Inflammatory macrophage (primary cell): ENCODE results near the gene IL1RAPL2.
"Not testable (repeated sequence)": the region's sequence is repeated elsewhere in the genome, so short reads cannot be mapped to it uniquely, and the experiment has no call there.

Experiments
- DNase-seq, 2 donors: peaks; one replicate each; pipeline ENCODE4 v3.0.0-alpha.2; 2020 to 2022
- total RNA-seq, 18 experiments: gene quantifications; one replicate each; lab custom pipeline; 2026; ENCODE audit warnings: mixed read lengths in 6 of 18, inconsistent platforms in 2 of 18; lab: John Stamatoyannopoulos, UW

The IL1RAPL2 gene
- total RNA-seq, result 0 to 0.03 (median 0) reads per million in 18 experiments

DNA sequence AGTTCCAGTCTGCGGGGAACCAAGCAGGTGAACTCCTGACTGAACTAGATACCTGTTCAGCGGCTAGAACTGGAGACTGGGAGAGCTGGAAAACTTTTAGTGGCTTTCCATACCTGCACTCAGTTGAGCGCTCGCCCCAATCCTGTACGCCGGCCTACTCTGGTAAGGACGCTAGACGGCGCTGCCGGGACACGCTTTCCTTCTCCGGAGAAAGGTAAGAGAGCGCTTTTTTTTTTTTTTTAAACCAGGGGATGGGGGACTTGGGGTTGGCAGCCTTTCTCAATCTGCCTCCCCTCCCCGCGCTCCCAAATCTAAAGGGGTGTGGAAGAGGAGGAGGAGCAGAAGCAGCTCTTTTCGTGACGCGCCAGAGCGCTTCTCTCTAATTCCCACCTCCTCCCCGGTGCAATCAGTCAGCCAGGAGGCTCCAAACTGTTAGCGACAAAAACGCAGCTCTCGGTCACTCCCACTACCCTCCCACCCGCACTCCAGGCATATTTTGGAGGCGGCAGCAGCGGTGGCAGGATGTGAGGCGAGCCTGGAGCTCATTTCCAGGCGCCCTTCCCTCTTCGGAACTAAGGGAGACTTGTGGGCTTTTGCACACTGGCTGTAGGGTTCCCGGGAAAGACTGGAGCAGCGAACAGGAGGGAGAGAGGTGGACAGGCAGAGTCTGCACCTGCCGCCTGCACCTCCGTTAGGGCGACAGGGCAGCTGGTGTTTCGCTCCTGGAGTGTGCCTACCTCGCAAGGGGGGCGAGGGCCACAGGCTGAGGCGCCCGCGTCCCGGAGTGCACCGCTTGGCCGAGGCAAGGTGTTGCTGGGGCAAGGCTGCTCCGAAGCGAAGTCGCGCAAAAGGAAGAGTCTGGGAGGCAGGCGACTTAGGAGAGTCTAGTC lies at the start of gene IL1RAPL2:
Gene IL1RAPL2 (plus strand): TSS at position 409 of the 890 bp plus-strand sequence.
- DNase-seq, result no peak

- DNase-seq, result no peak
Observed at GRCh38 chrX:104522386-104522785, 43.6 kb upstream of the IL1RAPL2 start.

DNA sequence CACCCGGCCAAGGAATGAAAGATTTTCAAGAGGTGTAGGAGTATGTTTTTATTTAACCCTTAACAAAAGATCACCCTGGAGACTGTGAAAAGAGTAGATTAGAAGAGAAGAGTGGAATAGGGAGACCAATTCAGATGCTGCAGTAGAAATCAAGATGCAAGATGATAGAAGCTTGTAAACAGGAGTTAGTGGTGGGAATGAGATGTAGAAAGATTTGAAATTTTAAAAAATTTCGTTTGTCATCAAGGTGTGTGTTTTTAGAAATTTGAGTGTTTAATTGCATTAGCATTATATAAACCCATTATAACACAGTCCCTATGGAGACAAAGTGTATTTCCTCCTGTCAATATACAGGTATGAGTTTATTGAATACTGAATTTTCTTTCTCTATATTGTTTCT lies 42.1 kb upstream of the IL1RAPL2 start:
- DNase-seq, result no peak

- DNase-seq, result no peak
Observed at GRCh38 chrX:104539081-104539480, 26.9 kb upstream of the IL1RAPL2 start.

- not testable (repeated sequence) for DNase-seq
Observed at GRCh38 chrX:104542447-104542846, 23.6 kb upstream of the IL1RAPL2 start.

DNA sequence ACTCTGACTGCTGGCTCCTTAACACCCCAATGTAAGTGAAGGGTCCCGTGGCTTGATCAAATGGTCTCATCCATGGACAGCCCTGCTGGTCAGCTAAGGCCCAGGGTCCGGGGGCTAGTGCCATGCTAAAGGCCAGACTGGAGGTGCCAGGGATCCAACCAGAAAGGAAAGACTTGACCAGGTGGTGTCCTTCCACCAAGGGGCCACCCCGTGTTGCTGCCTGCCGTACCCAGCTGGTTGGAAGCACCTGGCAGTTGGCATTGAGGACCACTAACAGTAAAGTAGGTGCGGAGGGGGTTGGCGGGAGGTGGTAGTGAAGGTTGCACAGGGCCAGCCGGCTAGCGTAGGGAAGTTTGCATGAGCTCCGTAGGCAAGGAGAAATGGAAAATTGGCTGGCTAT lies 1.7 kb upstream of the IL1RAPL2 start:
- DNase-seq, result no peak

- DNase-seq, result no peak
Observed at GRCh38 chrX:104564921-104565703, 887 bp upstream of the IL1RAPL2 start.

DNA sequence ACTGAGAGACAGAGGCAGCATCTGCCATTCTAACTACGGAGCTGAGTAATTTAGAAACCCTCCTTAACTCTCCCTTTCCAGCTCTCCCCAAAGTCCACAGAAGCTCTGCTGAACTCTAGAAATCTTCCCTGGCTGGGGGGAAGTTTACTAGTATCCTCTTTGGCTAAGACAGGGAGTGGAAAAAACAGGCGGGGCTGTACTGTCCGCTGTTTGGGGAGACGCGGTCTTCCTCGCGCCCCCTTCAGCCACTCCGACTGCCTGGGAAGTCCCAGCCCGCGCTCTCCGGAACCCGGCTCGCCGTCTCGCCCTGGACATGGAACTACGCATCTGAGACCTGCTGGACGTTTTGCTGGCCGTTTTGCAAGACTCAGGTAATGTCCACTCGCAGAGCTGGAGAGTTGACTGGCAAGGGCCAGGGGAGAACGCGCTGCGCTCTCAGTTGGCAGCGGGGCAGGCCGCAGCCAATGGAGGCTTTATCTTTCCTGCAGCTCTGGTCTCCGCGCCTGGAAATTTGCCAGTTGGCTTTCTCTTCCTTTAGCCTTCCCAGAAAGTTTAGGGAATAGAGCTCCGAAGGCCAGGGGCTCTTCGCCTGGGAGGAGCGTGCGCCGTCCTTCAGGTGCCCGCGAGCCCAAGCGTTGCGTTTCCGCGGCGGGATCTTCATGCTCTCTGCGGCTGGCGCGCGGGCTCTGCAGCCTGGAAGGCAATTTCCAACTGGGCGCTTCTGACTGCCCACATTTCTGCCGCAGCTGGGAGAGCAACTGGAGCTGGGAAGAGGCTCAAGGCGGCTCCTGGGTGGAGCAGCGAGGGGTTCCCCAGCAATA lies 892 bp downstream of the IL1RAPL2 start:
- DNase-seq, result no peak

GRCh38 chrX:104567506-104567905 lies 1.5 kb downstream of the IL1RAPL2 start:
- no peak for DNase-seq

DNA sequence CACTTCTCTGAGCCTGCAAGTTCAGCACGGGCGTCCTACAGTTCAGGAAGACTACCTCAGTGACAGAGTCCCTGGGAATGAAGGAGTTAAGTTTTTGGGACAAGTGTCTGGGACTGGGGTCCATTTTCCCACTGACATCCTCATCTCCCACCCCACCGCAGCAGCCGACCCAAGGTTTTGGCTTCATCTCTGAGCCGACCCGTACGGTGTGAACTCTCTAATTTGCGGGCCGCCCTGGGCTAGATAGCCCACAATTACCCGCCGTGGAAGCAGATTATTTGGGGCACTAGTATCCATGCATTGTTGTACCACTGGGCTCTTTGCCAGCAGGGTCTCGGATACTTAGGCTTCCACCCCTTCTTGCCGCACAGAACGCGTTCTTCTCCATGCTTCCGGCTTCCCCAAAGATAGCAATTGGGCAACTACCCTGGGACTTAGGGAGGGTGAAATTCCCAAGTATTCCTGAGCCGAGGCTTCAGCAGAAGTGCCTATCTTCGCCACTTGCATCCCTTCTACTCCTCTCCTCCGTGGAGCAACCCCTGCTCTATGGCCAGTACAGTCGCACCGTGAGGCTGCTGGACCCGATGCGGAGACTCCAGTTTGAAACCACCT lies 2.4 kb downstream of the IL1RAPL2 start:
- no peak for DNase-seq

GRCh38 chrX:104618106-104618895 lies 52.3 kb downstream of the IL1RAPL2 start:
- DNase-seq, result no peak

DNA sequence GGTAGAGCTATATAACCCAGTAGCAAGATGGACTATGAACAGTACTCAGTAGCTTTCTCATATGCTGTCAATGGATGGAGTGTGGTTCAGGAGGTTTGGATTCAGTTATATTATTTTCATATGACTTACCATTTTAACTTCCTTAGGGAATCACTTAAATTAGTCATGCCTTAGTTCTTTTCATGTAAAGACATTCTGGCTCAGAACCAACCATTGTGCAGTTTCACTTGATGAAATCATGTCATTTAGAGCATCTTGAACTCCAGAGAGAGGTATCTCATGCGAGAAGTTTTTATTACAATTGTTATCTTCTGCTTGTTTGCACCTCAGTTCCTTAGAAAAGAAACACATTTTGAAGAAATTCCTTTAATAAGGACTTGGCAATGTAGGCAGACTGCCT lies 55.8 kb downstream of the IL1RAPL2 start:
- DNase-seq, result no peak

- no peak for DNase-seq
Observed at GRCh38 chrX:104641176-104641575, 75.2 kb downstream of the IL1RAPL2 start.

DNA sequence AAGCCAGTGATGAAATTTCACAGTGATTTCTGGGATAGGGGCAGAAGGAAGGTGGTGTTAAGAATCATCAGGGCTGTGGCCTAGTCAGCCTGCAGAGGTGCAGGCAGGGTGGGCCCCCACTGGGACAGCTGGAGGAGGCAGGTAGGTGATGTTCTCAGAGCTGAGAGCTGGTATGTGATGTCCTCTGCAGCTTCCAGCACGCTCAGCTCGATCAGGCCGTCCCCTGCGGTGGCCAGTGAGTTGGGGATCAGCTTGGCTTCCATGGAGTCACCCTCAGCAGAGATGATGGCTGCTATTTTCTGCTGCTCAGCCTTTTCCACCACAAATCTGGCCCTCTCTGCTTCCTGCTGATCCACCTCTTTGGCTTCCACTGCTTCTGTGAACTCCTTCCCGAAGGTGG lies 81.1 kb downstream of the IL1RAPL2 start:
- no peak for DNase-seq

DNA sequence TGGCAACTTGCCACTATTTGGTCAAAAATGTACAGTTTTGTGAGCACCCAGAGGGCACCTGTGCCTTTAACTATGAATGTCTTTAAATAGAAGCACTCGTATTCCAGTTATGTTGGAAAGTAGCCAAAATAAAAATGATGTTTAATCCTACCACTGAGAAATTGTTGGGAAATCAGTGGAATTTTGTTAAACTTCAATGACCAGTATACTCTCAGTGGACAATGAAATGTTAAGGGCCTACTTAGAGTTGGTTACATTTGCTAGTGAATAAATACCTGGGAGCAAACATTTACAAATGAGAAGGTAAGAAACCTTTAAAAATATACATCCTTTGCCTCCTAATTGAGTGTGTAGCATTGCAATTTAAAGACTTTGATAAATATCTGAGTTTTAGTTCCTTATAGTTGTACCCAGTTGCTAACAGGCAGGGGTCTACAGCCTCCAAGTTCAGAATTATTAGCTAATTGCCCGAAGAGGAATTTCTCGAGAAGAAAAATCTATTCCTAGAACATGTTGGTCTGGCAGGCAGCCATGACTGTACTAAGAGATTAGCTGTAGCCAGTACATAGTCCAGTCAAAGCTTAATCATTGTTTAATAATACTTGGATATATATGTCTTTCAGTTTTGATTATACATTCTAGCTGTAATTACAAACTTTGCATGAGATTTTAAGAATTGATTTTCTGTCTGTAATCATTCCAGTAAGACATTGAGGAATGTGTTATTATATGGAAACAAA lies 93.2 kb downstream of the IL1RAPL2 start:
- no peak for DNase-seq

- no peak for DNase-seq
Observed at GRCh38 chrX:104660092-104660491, 94.1 kb downstream of the IL1RAPL2 start.

- DNase-seq, result no peak
Observed at GRCh38 chrX:104662694-104663093, 96.7 kb downstream of the IL1RAPL2 start.

GRCh38 chrX:104665691-104666090 lies 99.7 kb downstream of the IL1RAPL2 start:
- DNase-seq, result no peak

DNA sequence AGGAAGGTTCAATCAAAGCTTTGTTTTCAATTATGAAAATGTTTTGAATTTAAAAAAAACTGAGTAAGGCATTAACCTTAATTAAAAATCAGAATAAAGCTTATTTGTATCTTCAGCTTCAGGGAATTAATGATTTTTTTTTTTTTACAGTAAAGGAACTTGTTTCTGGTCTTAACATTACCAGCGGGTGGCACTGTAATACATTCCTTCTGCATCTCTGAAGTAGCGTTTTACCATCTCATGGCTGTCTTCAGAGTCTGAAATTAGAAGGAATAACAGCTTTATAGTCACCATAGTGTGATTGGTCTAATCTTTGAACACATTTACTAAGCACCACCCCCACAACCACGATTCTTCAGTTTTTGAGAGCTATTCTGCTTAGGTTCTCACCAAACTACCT lies 102.6 kb downstream of the IL1RAPL2 start:
- DNase-seq, result no peak

GRCh38 chrX:104669063-104669462 lies 103.1 kb downstream of the IL1RAPL2 start:
- no peak for DNase-seq

- DNase-seq, result no peak
Observed at GRCh38 chrX:104670051-104670450, 104.1 kb downstream of the IL1RAPL2 start.
